ENCODE results near the gene SPNS2.

SPNS2 gene

DNA sequence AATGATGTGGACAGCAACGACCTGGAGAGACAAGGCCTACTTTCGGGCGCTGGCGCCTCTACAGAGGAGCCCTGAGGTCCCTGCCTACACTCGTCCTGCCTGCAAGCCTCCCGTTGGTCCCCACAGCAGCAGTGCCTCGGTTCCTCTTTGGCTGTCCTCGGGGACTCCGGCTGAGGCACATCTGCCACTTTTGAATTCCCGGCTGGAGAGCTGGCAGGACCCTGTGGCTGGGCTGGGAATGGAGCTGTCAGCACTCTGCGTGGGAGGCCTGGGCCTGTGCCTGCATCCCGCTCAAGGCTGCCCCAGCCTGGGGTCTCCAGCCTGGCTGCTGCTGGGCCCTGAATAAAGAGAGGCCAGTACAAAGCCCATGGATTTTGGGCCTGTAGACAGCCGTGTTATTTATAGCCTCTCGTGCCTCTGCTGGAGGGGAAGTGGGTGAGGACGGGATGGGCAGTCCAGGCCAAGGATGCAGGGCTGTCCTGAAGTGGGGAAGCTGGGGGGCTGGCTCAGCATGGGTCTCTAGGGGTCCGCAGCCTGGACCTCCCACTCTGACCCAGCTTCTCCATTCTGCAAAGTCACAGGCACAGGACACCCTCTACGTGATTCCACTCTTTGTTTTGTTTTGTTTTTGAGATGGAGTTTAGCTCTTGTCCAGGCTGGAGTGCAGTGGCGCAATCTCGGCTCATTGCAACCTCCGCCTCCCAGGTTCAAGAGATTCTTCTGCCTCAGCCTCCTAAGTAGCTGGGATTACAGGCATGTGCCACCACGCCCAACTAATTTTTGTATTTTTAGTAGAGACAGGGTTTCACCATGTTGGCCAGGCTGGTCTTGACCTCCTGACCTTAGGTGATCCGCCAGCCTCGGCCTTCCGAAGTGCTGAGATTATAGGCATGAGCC, 10.6 kb upstream of the SPNS2 start:
- no peak for ATAC-seq
- no peak for TF ChIP-seq GLIS3 (CRISPR knock-in tag; IDR thresholded peaks at IDR 0.05)
- no peak for TF ChIP-seq ISL1 (CRISPR knock-in tag; IDR thresholded peaks at IDR 0.05)
- TF ChIP-seq CREB5 (CRISPR knock-in tag; IDR thresholded peaks at IDR 0.05; ENCODE audit: low read depth): no peak
- TF ChIP-seq OSR1 (CRISPR knock-in tag; IDR thresholded peaks at IDR 0.05): no peak
- TF ChIP-seq ARNTL (CRISPR knock-in tag; IDR thresholded peaks at IDR 0.05; ENCODE audit: borderline replicate concordance, low read depth): no peak
- TF ChIP-seq PPARA (CRISPR knock-in tag; IDR thresholded peaks at IDR 0.05; ENCODE audit: borderline replicate concordance): no peak

GRCh38 chr17:4488989-4489595, 9.6 kb upstream of the SPNS2 start:
- TF ChIP-seq CREB5 (CRISPR knock-in tag; IDR thresholded peaks at IDR 0.05; ENCODE audit: low read depth) (no peak), ARNTL (CRISPR knock-in tag; IDR thresholded peaks at IDR 0.05; ENCODE audit: borderline replicate concordance, low read depth) (no peak), BACH2 (CRISPR knock-in tag; IDR thresholded peaks at IDR 0.05; ENCODE audit: borderline replicate concordance) (no peak), GLIS3 (CRISPR knock-in tag; IDR thresholded peaks at IDR 0.05) (no peak), ISL1 (CRISPR knock-in tag; IDR thresholded peaks at IDR 0.05) (no peak), ESRRG (CRISPR knock-in tag; IDR thresholded peaks at IDR 0.05) (no peak), ZC3H10 (CRISPR knock-in tag; IDR thresholded peaks at IDR 0.05) (no peak), PPARA (CRISPR knock-in tag; IDR thresholded peaks at IDR 0.05; ENCODE audit: borderline replicate concordance) (no peak)
- TF ChIP-seq, protein P1, sequence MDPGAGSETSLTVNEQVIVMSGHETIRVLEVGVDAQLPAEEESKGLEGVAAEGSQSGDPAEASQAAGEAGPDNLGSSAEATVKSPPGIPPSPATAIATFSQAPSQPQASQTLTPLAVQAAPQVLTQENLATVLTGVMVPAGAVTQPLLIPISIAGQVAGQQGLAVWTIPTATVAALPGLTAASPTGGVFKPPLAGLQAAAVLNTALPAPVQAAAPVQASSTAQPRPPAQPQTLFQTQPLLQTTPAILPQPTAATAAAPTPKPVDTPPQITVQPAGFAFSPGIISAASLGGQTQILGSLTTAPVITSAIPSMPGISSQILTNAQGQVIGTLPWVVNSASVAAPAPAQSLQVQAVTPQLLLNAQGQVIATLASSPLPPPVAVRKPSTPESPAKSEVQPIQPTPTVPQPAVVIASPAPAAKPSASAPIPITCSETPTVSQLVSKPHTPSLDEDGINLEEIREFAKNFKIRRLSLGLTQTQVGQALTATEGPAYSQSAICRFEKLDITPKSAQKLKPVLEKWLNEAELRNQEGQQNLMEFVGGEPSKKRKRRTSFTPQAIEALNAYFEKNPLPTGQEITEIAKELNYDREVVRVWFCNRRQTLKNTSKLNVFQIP (CRISPR knock-in tag; IDR thresholded peaks at IDR 0.05; ENCODE audit: borderline replicate concordance, low read depth): no peak
- TF ChIP-seq, protein P2, sequence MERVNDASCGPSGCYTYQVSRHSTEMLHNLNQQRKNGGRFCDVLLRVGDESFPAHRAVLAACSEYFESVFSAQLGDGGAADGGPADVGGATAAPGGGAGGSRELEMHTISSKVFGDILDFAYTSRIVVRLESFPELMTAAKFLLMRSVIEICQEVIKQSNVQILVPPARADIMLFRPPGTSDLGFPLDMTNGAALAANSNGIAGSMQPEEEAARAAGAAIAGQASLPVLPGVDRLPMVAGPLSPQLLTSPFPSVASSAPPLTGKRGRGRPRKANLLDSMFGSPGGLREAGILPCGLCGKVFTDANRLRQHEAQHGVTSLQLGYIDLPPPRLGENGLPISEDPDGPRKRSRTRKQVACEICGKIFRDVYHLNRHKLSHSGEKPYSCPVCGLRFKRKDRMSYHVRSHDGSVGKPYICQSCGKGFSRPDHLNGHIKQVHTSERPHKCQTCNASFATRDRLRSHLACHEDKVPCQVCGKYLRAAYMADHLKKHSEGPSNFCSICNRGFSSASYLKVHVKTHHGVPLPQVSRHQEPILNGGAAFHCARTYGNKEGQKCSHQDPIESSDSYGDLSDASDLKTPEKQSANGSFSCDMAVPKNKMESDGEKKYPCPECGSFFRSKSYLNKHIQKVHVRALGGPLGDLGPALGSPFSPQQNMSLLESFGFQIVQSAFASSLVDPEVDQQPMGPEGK (CRISPR knock-in tag; IDR thresholded peaks at IDR 0.05; ENCODE audit: borderline replicate concordance): no peak
- no peak for ATAC-seq

DNA sequence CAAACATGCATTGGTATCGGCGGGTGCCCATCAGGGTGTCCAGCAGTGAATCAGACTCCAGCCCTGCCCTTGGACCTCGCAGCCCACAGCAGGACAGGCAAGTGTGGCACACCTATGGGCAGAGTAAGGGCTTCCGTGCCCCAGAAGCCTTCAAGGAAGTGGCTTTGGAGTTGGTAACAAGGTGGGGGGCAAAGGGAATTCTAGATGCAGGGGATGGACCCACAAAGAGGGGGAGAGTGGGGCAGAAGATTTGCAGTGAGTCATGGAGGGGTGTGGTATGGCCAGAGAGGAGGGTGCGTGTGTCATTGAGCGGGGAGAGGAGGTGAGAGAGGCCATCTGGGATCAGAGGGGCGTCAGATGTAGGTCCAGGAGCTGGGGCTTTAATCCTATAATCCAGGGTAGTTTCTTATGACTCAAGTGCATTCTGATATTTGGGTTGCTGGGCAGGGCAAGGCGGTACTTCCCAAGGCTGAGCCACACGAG, 8.5 kb upstream of the SPNS2 start:
- no peak for TF ChIP-seq ARNTL (CRISPR knock-in tag; IDR thresholded peaks at IDR 0.05; ENCODE audit: borderline replicate concordance, low read depth)
- TF ChIP-seq GLIS3 (CRISPR knock-in tag; IDR thresholded peaks at IDR 0.05): no peak
- TF ChIP-seq, protein P2 (CRISPR knock-in tag; IDR thresholded peaks at IDR 0.05; ENCODE audit: borderline replicate concordance): no peak
- TF ChIP-seq BACH2 (CRISPR knock-in tag; IDR thresholded peaks at IDR 0.05; ENCODE audit: borderline replicate concordance): no peak
- TF ChIP-seq SNAI2 (CRISPR knock-in tag; IDR thresholded peaks at IDR 0.05): no peak
- TF ChIP-seq, protein P3, sequence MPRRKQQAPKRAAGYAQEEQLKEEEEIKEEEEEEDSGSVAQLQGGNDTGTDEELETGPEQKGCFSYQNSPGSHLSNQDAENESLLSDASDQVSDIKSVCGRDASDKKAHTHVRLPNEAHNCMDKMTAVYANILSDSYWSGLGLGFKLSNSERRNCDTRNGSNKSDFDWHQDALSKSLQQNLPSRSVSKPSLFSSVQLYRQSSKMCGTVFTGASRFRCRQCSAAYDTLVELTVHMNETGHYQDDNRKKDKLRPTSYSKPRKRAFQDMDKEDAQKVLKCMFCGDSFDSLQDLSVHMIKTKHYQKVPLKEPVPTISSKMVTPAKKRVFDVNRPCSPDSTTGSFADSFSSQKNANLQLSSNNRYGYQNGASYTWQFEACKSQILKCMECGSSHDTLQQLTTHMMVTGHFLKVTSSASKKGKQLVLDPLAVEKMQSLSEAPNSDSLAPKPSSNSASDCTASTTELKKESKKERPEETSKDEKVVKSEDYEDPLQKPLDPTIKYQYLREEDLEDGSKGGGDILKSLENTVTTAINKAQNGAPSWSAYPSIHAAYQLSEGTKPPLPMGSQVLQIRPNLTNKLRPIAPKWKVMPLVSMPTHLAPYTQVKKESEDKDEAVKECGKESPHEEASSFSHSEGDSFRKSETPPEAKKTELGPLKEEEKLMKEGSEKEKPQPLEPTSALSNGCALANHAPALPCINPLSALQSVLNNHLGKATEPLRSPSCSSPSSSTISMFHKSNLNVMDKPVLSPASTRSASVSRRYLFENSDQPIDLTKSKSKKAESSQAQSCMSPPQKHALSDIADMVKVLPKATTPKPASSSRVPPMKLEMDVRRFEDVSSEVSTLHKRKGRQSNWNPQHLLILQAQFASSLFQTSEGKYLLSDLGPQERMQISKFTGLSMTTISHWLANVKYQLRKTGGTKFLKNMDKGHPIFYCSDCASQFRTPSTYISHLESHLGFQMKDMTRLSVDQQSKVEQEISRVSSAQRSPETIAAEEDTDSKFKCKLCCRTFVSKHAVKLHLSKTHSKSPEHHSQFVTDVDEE (CRISPR knock-in tag; IDR thresholded peaks at IDR 0.05): no peak
- TF ChIP-seq ZFP3 (CRISPR knock-in tag; IDR thresholded peaks at IDR 0.05): no peak
- no peak for TF ChIP-seq RARB (CRISPR knock-in tag; IDR thresholded peaks at IDR 0.05)
- TF ChIP-seq PPARA (CRISPR knock-in tag; IDR thresholded peaks at IDR 0.05; ENCODE audit: borderline replicate concordance): no peak
- TF ChIP-seq, protein P1 (CRISPR knock-in tag; IDR thresholded peaks at IDR 0.05; ENCODE audit: borderline replicate concordance, low read depth): no peak
- TF ChIP-seq ZNF70 (CRISPR knock-in tag; IDR thresholded peaks at IDR 0.05): no peak
- TF ChIP-seq ZNF8 (CRISPR knock-in tag; IDR thresholded peaks at IDR 0.05): no peak
- no peak for ATAC-seq
